Activated naive CD8-positive, alpha-beta T cell (primary cell): Measurements from ENCODE around the gene EXOC6B.
A peak's percentile ranks its signal among the peaks of the same experiment; 100 is the strongest.

ENCODE experiments used
- H3K27ac Mint-ChIP-seq: one replicate; pipeline ENCODE4 v1.8.0; 2021; ENCODE audit warnings: mixed read lengths
- H3K27me3 Mint-ChIP-seq: one replicate; pipeline ENCODE4 v1.8.0; 2021; ENCODE audit warnings: mixed read lengths
- H3K36me3 Mint-ChIP-seq: one replicate; pipeline ENCODE4 v1.8.0; 2021; ENCODE audit warnings: mixed read lengths
- H3K4me1 Mint-ChIP-seq: one replicate; pipeline ENCODE4 v1.8.0; 2021; ENCODE audit warnings: low read depth, mixed read lengths
- H3K4me3 Mint-ChIP-seq: one replicate; pipeline ENCODE4 v1.8.0; 2021; ENCODE audit warnings: mild to moderate bottlenecking, mixed read lengths
- H3K9me3 Mint-ChIP-seq: one replicate; pipeline ENCODE4 v1.8.0; 2021; ENCODE audit warnings: low read depth, mixed read lengths

The EXOC6B gene

GRCh38 chr2:72825257-72826155 is at the start of gene EXOC6B:
EXOC6B (minus strand) TSS chr2:72826033.
- peaks cover 4% of the 10 kb centered on the region for H3K36me3 Mint-ChIP-seq
- peaks cover 40% of the 10 kb centered on the region for H3K4me1 Mint-ChIP-seq
- peak within 1 kb of the TSS; percentile 91 for H3K27ac Mint-ChIP-seq
- H3K9me3 Mint-ChIP-seq = no peaks in the 10 kb centered on the region
- peak within 1 kb of the TSS; percentile 96 for H3K4me3 Mint-ChIP-seq
- peaks cover 4% of the 10 kb centered on the region for H3K27me3 Mint-ChIP-seq

- H3K36me3 Mint-ChIP-seq = no peaks in the 10 kb centered on the region
- H3K4me3 Mint-ChIP-seq = no peak overlapping the region
- H3K4me1 Mint-ChIP-seq = no peaks in the 10 kb centered on the region
- H3K9me3 Mint-ChIP-seq = peaks cover 6% of the 10 kb centered on the region
- H3K27ac Mint-ChIP-seq = no peak overlapping the region
- H3K27me3 Mint-ChIP-seq = peaks cover 27% of the 10 kb centered on the region
These were observed 46.0 kb upstream of the EXOC6B start for GRCh38 chr2:72871880-72872279.

- Mint-ChIP-seq H3K4me3 (no peak overlapping the region), H3K9me3 (peaks cover 6% of the 10 kb centered on the region), H3K36me3 (no peaks in the 10 kb centered on the region), H3K27me3 (peaks cover 29% of the 10 kb centered on the region), H3K27ac (no peak overlapping the region), H3K4me1 (no peaks in the 10 kb centered on the region)
These were observed 45.2 kb upstream of the EXOC6B start for GRCh38 chr2:72871060-72871459.

DNA sequence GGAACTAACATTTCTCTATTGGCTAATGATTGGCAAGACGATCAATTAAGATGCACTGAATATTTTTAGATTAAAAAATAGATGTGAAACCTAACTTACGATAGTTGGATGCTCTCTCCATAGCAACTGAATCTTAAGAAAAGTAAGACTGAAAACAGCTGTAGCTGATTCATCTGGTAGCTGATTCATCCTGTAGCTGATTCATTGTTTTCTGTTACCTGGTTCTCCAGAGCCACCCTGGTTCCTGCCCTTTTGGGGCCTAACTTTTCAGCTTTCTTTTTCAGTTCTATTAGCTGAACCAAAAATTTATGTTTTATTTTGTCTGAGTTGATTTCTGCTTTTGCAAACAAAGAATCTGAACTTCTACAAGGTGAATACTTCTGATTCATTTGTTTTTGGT is 38.7 kb upstream of the EXOC6B start:
- Mint-ChIP-seq H3K27ac (no peak overlapping the region), H3K4me1 (peaks cover 9% of the 10 kb centered on the region), H3K9me3 (no peaks in the 10 kb centered on the region), H3K36me3 (no peaks in the 10 kb centered on the region), H3K27me3 (peaks cover 39% of the 10 kb centered on the region), H3K4me3 (no peak overlapping the region)

GRCh38 chr2:72863046-72863445 is 37.2 kb upstream of the EXOC6B start:
- Mint-ChIP-seq H3K36me3 (no peaks in the 10 kb centered on the region), H3K9me3 (no peaks in the 10 kb centered on the region), H3K4me1 (peaks cover 9% of the 10 kb centered on the region), H3K27ac (no peak overlapping the region), H3K4me3 (no peak overlapping the region), H3K27me3 (peaks cover 39% of the 10 kb centered on the region)

DNA sequence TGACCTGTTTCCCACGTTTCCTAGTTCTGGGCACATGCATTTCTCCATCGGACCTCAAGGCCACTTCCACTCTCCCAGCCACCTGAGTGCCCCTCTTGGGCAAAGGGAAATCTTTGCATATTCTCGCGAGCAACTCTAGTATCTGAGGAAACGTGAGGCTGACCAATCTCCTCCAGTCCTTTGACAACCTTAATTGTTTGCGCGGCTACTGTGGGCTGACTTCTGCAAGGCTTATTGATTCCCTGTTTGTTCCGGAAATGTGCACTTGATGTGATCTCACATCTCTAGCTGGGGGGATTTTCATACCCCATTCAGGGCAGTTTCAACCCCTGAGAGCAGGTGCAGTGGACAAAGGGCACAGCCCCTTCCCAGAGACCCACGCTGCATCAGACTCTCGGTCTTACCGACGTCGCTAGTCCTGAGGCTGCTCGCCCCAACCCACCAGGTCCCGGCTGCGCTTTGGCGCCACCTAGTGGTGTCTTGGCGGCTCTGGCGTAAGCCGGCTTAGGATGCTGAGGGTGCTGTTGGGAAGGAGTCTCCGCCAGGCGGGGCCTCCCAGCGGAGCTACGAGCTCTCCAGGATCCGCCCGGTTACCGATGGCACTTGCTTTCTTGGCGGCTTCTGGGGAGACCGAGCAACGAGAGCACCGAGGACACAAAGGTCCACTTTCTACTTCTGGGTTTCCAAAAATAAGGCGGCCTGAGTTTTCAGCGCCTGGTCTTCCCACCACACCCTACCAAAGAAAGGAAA is 36.6 kb upstream of the EXOC6B start:
- H3K36me3 Mint-ChIP-seq = no peaks in the 10 kb centered on the region
- peak overlapping the region; percentile 62 for H3K4me3 Mint-ChIP-seq
- no peak overlapping the region for H3K27ac Mint-ChIP-seq
- H3K9me3 Mint-ChIP-seq = no peaks in the 10 kb centered on the region
- H3K4me1 Mint-ChIP-seq = peaks cover 9% of the 10 kb centered on the region
- H3K27me3 Mint-ChIP-seq = peaks cover 41% of the 10 kb centered on the region

DNA sequence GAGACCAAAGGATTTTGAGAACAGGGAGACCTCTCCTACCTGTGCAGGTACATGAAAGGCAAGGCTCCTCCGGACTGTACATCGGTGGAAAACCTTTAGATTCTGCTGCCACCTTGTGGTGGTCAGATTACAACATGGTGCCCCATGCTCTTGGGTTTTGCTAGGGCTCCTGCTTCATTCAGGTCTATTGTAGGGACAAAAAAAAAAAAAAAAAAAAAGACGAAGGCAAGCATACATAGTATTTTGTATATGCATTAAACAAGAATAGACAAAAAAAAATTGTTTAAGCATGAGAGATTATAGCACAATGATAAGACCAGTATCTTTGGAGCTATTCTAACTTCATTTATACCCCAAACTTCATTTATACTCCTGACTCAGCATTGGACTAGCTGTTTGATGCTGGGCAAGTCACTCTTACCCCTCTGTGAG is 34.0 kb upstream of the EXOC6B start:
- no peaks in the 10 kb centered on the region for H3K9me3 Mint-ChIP-seq
- no peak overlapping the region for H3K27ac Mint-ChIP-seq
- no peaks in the 10 kb centered on the region for H3K36me3 Mint-ChIP-seq
- H3K4me1 Mint-ChIP-seq = peaks cover 9% of the 10 kb centered on the region
- no peak overlapping the region for H3K4me3 Mint-ChIP-seq
- peaks cover 44% of the 10 kb centered on the region for H3K27me3 Mint-ChIP-seq

DNA sequence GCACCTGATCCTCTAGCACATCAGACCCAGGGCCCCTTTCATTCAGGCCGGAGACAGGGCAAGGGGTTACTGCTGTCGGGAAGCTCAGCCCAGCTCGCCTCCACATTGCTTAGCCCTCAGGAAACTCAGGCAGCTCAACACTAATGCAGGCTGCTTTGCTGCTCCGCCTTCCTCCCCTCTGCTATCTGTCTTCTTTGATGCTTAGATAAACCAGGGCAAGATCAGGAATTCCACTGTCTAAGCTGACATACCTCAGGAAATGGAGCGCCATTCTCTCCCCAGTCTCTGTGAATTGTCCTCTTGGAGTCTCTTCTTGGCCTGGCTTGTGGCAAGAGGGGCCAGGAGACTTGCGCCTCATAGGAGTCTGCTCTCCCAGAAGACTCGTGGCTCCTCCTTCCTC is 25.5 kb upstream of the EXOC6B start:
- Mint-ChIP-seq H3K9me3 (no peaks in the 10 kb centered on the region), H3K27ac (no peak overlapping the region), H3K4me3 (no peak overlapping the region), H3K36me3 (no peaks in the 10 kb centered on the region), H3K27me3 (peaks cover 14% of the 10 kb centered on the region), H3K4me1 (no peaks in the 10 kb centered on the region)

DNA sequence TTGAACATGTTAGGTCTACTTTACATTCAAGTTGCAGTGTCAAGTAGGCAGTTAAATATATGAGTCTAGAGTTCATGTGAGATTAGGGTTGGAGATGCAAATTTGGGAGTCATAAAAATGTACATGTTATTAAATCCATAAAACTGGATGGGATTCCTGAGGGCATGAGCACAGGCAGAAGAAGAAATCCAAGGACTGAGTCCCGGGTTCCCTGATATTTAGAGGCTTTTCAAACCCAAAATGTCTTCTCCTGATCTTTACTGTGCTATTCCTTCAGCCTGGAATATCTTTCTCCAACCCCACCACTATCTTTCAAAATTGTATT is 23.3 kb upstream of the EXOC6B start:
- Mint-ChIP-seq H3K4me3 (no peak overlapping the region), H3K4me1 (no peaks in the 10 kb centered on the region), H3K27me3 (peaks cover 9% of the 10 kb centered on the region), H3K27ac (no peak overlapping the region), H3K36me3 (no peaks in the 10 kb centered on the region), H3K9me3 (no peaks in the 10 kb centered on the region)

DNA sequence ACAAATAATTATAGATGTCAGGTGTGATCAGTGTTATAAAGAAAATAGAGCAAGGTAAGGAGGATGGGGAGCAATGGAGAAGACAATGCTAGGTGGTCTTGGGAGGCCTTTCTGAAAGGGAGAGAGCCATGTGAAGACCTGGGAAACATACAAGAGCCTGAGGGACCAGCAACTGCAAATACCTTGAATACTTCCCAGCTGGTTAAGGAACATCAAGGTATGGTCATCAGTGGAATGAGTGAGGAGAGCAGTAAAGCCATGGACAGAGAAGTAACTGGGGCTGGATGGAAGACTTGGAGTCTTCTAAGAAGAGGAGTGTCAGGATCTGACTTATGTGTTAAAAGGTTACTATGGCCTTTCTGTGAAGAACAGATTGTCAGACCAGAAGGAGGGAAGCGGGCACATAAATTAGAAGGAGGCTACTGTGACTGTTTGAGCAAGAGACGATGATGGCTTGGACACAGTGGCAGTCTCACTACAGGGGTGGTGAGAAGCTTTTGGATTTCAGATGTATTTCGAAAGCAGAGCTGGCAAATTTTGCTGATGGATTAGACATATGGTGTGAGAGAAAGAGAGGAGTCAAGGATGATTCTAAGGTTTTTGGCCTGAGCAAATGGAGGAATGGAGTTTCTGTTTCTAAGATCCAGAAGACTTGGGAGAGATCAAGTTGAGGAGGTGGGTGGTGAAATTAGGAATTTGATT is 22.8 kb upstream of the EXOC6B start:
- Mint-ChIP-seq H3K36me3 (no peaks in the 10 kb centered on the region), H3K4me1 (no peaks in the 10 kb centered on the region), H3K9me3 (no peaks in the 10 kb centered on the region), H3K27me3 (peaks cover 9% of the 10 kb centered on the region), H3K4me3 (no peak overlapping the region), H3K27ac (no peak overlapping the region)

- Mint-ChIP-seq H3K27me3 (peaks cover 11% of the 10 kb centered on the region), H3K9me3 (no peaks in the 10 kb centered on the region), H3K4me1 (no peaks in the 10 kb centered on the region), H3K27ac (no peak overlapping the region), H3K36me3 (no peaks in the 10 kb centered on the region), H3K4me3 (no peak overlapping the region)
These were observed 21.9 kb upstream of the EXOC6B start for GRCh38 chr2:72847534-72848315.

GRCh38 chr2:72846171-72847095 is 20.6 kb upstream of the EXOC6B start:
- Mint-ChIP-seq H3K36me3 (no peaks in the 10 kb centered on the region), H3K27ac (no peak overlapping the region), H3K4me1 (no peaks in the 10 kb centered on the region), H3K4me3 (no peak overlapping the region), H3K9me3 (no peaks in the 10 kb centered on the region), H3K27me3 (peaks cover 11% of the 10 kb centered on the region)

DNA sequence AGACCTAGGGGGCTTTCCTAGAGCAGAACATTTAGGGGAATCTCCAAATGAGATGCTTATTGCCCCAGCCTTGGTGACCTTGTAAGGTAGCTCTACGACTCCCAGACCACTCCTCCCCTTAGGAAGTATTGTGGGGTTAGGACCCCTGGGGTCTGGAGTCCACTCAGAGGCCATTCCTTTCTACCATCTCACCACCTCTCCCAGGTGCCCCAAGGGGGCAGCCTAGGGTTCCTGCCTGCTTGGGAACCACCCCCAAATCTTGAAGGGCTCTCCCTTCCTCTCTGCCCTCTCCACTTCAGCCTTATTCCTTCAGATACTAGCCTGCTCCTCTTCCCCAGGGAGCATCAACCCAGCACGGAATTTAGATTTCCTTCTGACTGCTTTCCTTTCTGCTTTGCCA is 17.5 kb upstream of the EXOC6B start:
- Mint-ChIP-seq H3K4me3 (no peak overlapping the region), H3K36me3 (no peaks in the 10 kb centered on the region), H3K9me3 (no peaks in the 10 kb centered on the region), H3K27me3 (peaks cover 18% of the 10 kb centered on the region), H3K27ac (no peak overlapping the region), H3K4me1 (no peaks in the 10 kb centered on the region)
